SK-N-SH treated with all-trans-retinoic acid at 6 μM for 48 hours (cell line): ENCODE measurements around the gene MDGA2.

Experiments used
- ARNTL ChIP-seq: fragments of 450-650 bp; formaldehyde crosslinking; IDR thresholded peaks from 2 replicates; pipeline ENCODE4 v1.5.0; 2020; ENCODE audit warnings: low read depth, mild to moderate bottlenecking, moderate library complexity, borderline replicate concordance
- SNAI2 ChIP-seq: fragments of 250-450 bp; sonication (Bioruptor Pico); IDR thresholded peaks from 2 replicates; pipeline ENCODE4 v1.5.0; 2020; ENCODE audit warnings: mild to moderate bottlenecking, moderate library complexity
- ZFP30 ChIP-seq: fragments of 450-650 bp; formaldehyde crosslinking; IDR thresholded peaks from 2 replicates; pipeline ENCODE4 v1.5.0; 2022; ENCODE audit warnings: mild to moderate bottlenecking, moderate library complexity

DNA sequence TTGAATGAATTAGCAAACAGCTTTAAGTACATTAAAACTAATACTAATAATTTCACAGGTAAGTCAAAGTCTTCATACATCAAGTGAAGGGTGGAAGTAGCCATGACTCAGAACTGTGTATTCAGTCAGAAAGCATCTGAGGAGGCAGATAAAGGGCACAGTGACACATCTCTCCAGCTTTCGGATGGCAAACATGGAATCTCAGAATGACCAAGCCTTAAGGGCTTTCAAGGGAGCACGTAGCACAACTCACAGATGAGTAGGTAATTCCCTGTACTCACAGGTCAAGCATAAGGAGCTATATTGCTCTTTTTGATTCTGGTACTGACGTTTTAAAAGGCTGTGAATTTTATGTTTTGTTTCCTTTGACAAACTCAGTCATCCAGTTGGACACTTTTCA is 56.0 kb downstream of the MDGA2 start:
- TF ChIP-seq SNAI2 (CRISPR knock-in tag) (no peak), ZFP30 (CRISPR knock-in tag) (no peak), ARNTL (no peak)
